Endothelial cell (in vitro differentiated cells): Measurements from ENCODE around the gene SMIM5. TPM values are rescaled to one million over a fixed set of nuclear protein-coding genes. Genes with fewer than 3 reads are reported as not detected.
A peak's percentile ranks its signal among the peaks of the same experiment; 100 is the strongest.

ENCODE experiments used
- DNase-seq: peaks from one replicate; pipeline ENCODE4 v3.0.0; 2021; ENCODE audit warnings: low spot score
- H3K27ac Mint-ChIP-seq: one replicate; pipeline ENCODE4 v1.8.0; 2021; ENCODE audit warnings: mixed read lengths, inconsistent platforms; ENCODE audit not compliant: unreplicated experiment
- H3K27me3 Mint-ChIP-seq: one replicate; pipeline ENCODE4 v1.8.0; 2021; ENCODE audit warnings: mild to moderate bottlenecking, moderate library complexity, mixed read lengths, inconsistent platforms; ENCODE audit not compliant: unreplicated experiment
- H3K36me3 Mint-ChIP-seq: one replicate; pipeline ENCODE4 v1.8.0; 2021; ENCODE audit warnings: mild to moderate bottlenecking, low read depth, mixed read lengths, inconsistent platforms; ENCODE audit not compliant: unreplicated experiment
- H3K4me1 Mint-ChIP-seq: one replicate; pipeline ENCODE4 v1.8.0; 2021; ENCODE audit warnings: mild to moderate bottlenecking, mixed read lengths, inconsistent platforms; ENCODE audit not compliant: unreplicated experiment
- H3K4me3 Mint-ChIP-seq: one replicate; pipeline ENCODE4 v1.8.0; 2021; ENCODE audit warnings: mild to moderate bottlenecking, mixed read lengths, inconsistent platforms; ENCODE audit not compliant: unreplicated experiment
- H3K9me3 Mint-ChIP-seq: one replicate; pipeline ENCODE4 v1.8.0; 2021; ENCODE audit warnings: mixed read lengths, inconsistent platforms; ENCODE audit not compliant: unreplicated experiment
- total RNA-seq: library from RNA; stranded (reverse); fragmentation: NEBNext Ultra II Directional; extraction: Animal tissue kit (Norgen Biotek cat#: 25700); gene quantifications from one replicate; pipeline ENCODE4 v1.2.1, GENCODE V29; 2021; ENCODE audit not compliant: unreplicated experiment
- TF ChIP-seq, protein P1 (sequence below): fragments of 200-600 bp; sonication (generic); IDR thresholded peaks from one replicate; pipeline ENCODE4 v1.5.0; 2021; ENCODE audit warnings: antibody characterized with exemption; ENCODE audit not compliant: unreplicated experiment

SMIM5 gene
- total RNA-seq, 1 donor from 2014 or later = 1.1 TPM

DNA sequence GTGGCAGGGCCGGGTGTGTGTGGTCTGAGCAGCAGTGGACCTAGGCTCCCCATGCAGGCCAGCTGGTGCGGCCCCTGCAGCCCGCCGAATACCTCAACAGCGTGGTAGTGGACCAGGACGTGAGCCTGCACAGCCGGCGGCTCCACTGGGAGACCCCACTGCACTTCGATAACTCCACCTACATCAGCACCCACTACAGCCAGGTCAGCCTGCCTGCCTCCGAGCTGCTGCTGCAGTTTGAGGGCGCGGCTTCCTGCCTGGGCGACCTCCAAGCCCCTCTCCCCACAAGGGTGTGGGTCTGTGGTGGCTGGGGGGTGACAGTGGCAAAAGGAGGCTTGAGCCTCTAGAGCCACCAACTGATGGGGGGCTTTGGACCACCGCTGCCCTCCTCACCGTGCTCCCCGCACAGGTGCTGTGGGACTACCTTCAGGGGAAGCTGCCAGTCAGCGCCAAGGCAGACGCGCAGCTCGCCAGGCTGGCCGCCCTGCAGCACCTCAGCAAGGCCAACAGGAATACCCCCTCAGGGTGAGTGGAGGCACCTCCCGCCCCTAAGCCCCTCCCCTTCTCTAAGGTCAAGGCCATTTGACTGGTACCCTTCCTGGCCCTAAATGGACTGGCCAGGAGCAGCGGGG, 8.4 kb upstream of the SMIM5 start:
- no peak for DNase-seq
- TF ChIP-seq, protein P1, sequence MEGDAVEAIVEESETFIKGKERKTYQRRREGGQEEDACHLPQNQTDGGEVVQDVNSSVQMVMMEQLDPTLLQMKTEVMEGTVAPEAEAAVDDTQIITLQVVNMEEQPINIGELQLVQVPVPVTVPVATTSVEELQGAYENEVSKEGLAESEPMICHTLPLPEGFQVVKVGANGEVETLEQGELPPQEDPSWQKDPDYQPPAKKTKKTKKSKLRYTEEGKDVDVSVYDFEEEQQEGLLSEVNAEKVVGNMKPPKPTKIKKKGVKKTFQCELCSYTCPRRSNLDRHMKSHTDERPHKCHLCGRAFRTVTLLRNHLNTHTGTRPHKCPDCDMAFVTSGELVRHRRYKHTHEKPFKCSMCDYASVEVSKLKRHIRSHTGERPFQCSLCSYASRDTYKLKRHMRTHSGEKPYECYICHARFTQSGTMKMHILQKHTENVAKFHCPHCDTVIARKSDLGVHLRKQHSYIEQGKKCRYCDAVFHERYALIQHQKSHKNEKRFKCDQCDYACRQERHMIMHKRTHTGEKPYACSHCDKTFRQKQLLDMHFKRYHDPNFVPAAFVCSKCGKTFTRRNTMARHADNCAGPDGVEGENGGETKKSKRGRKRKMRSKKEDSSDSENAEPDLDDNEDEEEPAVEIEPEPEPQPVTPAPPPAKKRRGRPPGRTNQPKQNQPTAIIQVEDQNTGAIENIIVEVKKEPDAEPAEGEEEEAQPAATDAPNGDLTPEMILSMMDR = no peak
- H3K9me3 Mint-ChIP-seq = no peaks in the 10 kb centered on the region
- no peak overlapping the region for H3K27ac Mint-ChIP-seq
- no peak overlapping the region for H3K4me3 Mint-ChIP-seq
- H3K27me3 Mint-ChIP-seq = peaks cover 11% of the 10 kb centered on the region
- peaks cover 10% of the 10 kb centered on the region for H3K36me3 Mint-ChIP-seq
- H3K4me1 Mint-ChIP-seq = no peaks in the 10 kb centered on the region

GRCh38 chr17:75625813-75626486, 7.3 kb upstream of the SMIM5 start:
- no peak overlapping the region for H3K4me3 Mint-ChIP-seq
- no peaks in the 10 kb centered on the region for H3K9me3 Mint-ChIP-seq
- no peaks in the 10 kb centered on the region for H3K4me1 Mint-ChIP-seq
- peak; percentile 67 for DNase-seq
- H3K27ac Mint-ChIP-seq = no peak overlapping the region
- TF ChIP-seq, protein P1 = peak; percentile 48
- H3K36me3 Mint-ChIP-seq = peaks cover 10% of the 10 kb centered on the region
- H3K27me3 Mint-ChIP-seq = peaks cover 11% of the 10 kb centered on the region

- no peak overlapping the region for H3K4me3 Mint-ChIP-seq
- H3K36me3 Mint-ChIP-seq = peaks cover 10% of the 10 kb centered on the region
- TF ChIP-seq, protein P1 = no peak
- H3K9me3 Mint-ChIP-seq = no peaks in the 10 kb centered on the region
- no peak overlapping the region for H3K27ac Mint-ChIP-seq
- H3K27me3 Mint-ChIP-seq = peaks cover 11% of the 10 kb centered on the region
- no peak for DNase-seq
- no peaks in the 10 kb centered on the region for H3K4me1 Mint-ChIP-seq
These were observed 6.7 kb upstream of the SMIM5 start for GRCh38 chr17:75626496-75627038.

- no peaks in the 10 kb centered on the region for H3K9me3 Mint-ChIP-seq
- H3K4me3 Mint-ChIP-seq = no peak overlapping the region
- DNase-seq = no peak
- H3K27me3 Mint-ChIP-seq = peaks cover 12% of the 10 kb centered on the region
- TF ChIP-seq, protein P1 = no peak
- peaks cover 13% of the 10 kb centered on the region for H3K36me3 Mint-ChIP-seq
- H3K27ac Mint-ChIP-seq = no peak overlapping the region
- H3K4me1 Mint-ChIP-seq = no peaks in the 10 kb centered on the region
These were observed 6.1 kb upstream of the SMIM5 start for GRCh38 chr17:75627094-75627493.

DNA sequence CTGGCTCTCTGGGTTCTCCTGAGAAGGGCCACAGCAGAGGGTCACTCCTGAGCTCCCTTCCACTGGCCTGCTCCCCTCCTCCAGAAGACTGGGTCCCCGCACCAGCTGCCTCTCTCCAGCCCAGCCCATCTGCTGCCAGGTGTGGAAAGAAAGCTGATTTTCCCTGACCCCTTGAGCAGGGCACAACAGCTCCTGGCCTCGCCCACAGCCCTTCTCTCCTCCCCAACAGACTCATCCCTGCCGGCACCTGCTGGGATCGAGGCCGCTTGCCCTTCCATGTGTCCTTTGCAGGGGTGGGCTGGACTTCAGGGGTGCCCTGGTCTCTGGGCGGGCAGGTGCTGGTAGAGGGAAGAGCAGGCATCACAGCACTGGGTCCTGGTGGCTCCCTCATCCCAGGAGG, 4.8 kb upstream of the SMIM5 start:
- TF ChIP-seq, protein P1 = no peak
- H3K9me3 Mint-ChIP-seq = no peaks in the 10 kb centered on the region
- no peak overlapping the region for H3K4me3 Mint-ChIP-seq
- peaks cover 4% of the 10 kb centered on the region for H3K4me1 Mint-ChIP-seq
- H3K36me3 Mint-ChIP-seq = peaks cover 8% of the 10 kb centered on the region
- no peak overlapping the region for H3K27ac Mint-ChIP-seq
- no peak for DNase-seq
- peaks cover 13% of the 10 kb centered on the region for H3K27me3 Mint-ChIP-seq
